NCI-H146 treated with DMSO at 0.1 percent for 48 hours (cell line): ENCODE data around the gene EME2.
A peak's percentile ranks its signal among the peaks of the same experiment; 100 is the strongest.
"Not testable (repeated sequence)": the region's sequence is repeated elsewhere in the genome, so short reads cannot be mapped to it uniquely, and the experiment has no call there.

Source experiments
- DNase-seq: peaks from one replicate; lab custom pipeline; 2025; ENCODE audit not compliant: unreplicated experiment; lab: John Stamatoyannopoulos, UW

Gene EME2

GRCh38 chr16:1790611-1791255 is 18.1 kb downstream of the EME2 start:
- no peak for DNase-seq

- no peak for DNase-seq
Measured at GRCh38 chr16:1791256-1791942, 18.8 kb downstream of the EME2 start.

- no peak for DNase-seq
Measured at GRCh38 chr16:1791943-1792812, 19.6 kb downstream of the EME2 start.

GRCh38 chr16:1792836-1793577 is 20.4 kb downstream of the EME2 start:
- no peak for DNase-seq

GRCh38 chr16:1793578-1794220 is 21.1 kb downstream of the EME2 start, which contains the start of gene IGFALS:
Gene IGFALS, minus strand, starts transcription at chr16:1793705. Its CDS starts 53 bp downstream, at chr16:1793652.
- no peak for DNase-seq

GRCh38 chr16:1794221-1794871 is 21.7 kb downstream of the EME2 start:
- no peak for DNase-seq

GRCh38 chr16:1794908-1795666 is 22.5 kb downstream of the EME2 start:
- DNase-seq, result no peak

- DNase-seq, result not testable (repeated sequence)
Measured at GRCh38 chr16:1799263-1799662, 26.7 kb downstream of the EME2 start.

- DNase-seq, result no peak
Measured at GRCh38 chr16:1800701-1801100, 28.1 kb downstream of the EME2 start.

GRCh38 chr16:1807626-1808025 is 35.0 kb downstream of the EME2 start:
- DNase-seq, result no peak

- no peak for DNase-seq
Measured at GRCh38 chr16:1808691-1809090, 36.1 kb downstream of the EME2 start.

- DNase-seq, result no peak
Measured at GRCh38 chr16:1809281-1809801, 36.7 kb downstream of the EME2 start.

GRCh38 chr16:1810106-1810505 is 37.5 kb downstream of the EME2 start:
- DNase-seq, result no peak

GRCh38 chr16:1810536-1810935 is 37.9 kb downstream of the EME2 start:
- DNase-seq, result no peak

GRCh38 chr16:1812732-1813163 is 40.1 kb downstream of the EME2 start:
- DNase-seq, result peak; percentile 82

- DNase-seq, result no peak
Measured at GRCh38 chr16:1815461-1815860, 42.9 kb downstream of the EME2 start.

GRCh38 chr16:1816396-1817275 is 44.0 kb downstream of the EME2 start:
- DNase-seq, result no peak

GRCh38 chr16:1817276-1817589 is 44.6 kb downstream of the EME2 start:
- no peak for DNase-seq
